ENCODE results near the gene TAS2R50.
A peak's percentile ranks its signal among the peaks of the same experiment; 100 is the strongest.
"Not testable (repeated sequence)": the region's sequence is repeated elsewhere in the genome, so short reads cannot be mapped to it uniquely, and the experiment has no call there.

The TAS2R50 gene, protein sequence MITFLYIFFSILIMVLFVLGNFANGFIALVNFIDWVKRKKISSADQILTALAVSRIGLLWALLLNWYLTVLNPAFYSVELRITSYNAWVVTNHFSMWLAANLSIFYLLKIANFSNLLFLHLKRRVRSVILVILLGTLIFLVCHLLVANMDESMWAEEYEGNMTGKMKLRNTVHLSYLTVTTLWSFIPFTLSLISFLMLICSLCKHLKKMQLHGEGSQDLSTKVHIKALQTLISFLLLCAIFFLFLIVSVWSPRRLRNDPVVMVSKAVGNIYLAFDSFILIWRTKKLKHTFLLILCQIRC

DNA sequence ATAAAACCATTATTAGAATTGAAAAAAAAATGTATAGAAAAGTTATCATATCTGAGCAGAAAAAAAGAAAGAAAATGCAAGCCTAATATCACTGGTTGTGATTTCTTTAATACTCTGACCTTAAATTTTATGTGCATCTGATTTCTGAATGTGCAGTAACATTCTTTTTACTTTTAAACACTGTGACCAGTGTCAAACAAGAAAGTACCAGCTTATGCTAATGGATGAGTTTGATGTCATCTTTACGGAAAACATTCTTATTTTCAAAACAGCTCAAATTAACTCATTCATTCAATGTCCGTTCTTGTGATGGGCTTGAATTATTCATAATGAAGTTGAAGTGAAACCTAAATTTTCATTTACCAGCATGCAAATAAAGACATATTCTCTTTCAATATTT is at the start of gene TAS2R50:
TAS2R50 (minus strand) TSS at position 101 of the 400 bp plus-strand sequence; CDS start at position 49, 52 bp downstream.
- no peak for DNase-seq

DNA sequence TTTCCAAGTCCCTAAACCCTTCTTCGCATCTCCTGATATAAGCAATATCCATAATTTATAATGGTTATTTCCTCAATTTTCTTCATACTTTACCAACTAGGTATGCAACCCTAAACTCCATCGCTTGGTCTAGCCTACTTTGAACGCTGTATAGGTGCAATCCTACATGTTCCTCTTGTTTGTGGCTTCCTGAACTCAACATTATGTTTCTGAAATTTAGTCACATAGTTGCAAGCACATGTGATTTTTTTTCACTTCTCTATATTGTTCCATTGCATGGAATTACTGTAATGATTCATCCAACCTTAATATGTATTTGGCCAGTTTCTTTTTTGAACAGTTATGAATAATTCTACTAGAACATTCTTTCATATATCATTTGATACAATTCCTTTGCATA is 47.2 kb upstream of the TAS2R50 start:
- DNase-seq, result not testable (repeated sequence)

DNA sequence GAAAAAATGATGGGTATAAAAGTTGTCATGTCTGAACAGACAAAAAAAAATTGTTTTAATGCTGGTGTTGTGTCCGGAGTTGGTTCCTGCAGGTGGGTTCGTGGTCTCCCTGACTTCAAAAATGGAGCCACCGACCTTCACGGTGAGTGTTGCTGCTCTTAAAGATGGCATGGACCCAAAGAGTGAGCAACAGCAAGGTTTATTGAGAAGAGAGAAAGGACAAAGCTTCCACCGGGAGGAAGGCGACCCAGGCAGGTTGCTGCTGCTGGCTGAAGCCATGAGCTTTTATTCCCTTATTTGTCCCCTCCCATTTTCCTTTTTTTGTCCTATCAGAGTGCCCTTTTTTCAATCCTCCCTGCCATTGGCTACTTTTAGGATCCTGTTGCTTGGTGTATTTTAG is 44.6 kb upstream of the TAS2R50 start, which contains the start of gene TAS2R31:
TAS2R31 (minus strand) TSS at position 101 of the 400 bp plus-strand sequence; CDS start at position 29, 72 bp downstream.
- no peak for DNase-seq

DNA sequence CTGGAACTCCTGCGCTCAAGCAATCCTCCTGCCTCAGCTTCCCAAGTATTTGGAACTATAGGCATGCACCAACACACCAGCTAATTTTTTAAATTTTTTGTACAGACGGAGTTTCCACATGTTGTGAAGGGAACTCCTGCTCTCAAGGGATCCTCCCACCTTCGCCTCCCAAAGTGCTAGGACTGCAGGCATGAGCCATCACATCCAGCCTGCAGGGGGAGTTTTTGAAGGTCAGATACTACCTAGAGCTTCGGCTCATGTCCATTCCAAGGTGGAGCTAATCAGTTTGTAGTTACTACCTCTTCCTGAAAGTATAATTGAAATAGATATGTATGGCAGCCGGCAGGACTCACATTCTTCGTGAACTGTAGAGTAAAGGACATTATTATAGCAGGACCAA is 39.4 kb upstream of the TAS2R50 start:
- no peak for DNase-seq

DNA sequence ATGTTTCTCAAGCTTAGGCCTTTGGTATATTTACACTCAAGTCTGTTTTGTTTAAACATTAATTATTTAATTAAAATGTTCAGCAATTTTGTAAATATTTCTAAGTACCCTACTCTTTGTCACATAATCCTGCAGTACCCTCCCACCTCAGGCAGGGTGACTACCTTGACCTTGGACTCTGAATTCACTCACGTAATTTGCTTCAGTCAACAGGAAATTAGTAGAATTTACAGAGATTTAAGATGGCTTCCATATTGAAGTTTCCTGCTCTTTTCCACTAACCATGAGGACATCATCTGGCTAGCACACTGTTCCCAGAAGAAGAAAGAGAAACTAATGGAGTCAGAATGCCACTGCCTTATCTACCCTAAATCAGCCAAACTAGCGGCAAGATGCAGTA is 36.7 kb upstream of the TAS2R50 start:
- DNase-seq, result no peak

DNA sequence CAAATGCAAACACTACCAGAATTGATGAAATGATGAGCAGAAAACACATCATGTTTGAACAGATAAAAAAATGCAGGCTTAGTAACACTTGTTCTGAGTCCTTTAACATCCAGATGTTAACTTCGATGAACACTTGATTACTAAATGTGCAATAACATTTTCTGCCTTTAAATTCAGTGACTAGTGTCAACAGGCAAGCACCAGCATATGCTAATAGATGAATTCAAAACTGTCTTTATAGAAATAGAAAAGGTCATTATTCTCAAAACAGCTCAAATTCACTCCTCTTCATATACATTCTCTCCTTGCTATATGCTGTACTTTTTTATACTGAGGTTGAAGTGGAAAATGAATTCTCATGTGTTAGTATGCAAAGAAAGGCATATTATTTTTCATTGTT is 35.8 kb upstream of the TAS2R50 start, which contains the start of gene TAS2R19:
TAS2R19 (minus strand) TSS at position 101 of the 400 bp plus-strand sequence; CDS start at position 52, 49 bp downstream.
- DNase-seq, result no peak

DNA sequence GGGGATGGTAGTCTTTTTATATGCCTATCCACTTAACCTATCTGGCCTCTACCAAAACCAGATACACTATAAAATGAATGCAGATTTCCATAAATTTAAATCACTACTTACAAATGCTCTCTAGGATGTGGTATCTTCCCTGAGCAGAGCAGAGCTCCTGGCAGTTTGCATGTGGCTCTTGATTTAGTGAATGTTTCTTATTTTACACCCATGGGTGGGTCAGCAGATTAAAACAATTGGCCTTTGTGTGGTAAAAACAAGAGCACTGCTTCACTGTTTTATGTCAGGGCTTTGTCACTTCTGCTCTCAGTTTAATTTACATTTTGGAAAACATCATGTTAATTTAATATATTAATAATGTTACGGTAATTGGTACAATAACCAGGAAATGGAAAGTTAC is 30.2 kb upstream of the TAS2R50 start:
- DNase-seq, result no peak

DNA sequence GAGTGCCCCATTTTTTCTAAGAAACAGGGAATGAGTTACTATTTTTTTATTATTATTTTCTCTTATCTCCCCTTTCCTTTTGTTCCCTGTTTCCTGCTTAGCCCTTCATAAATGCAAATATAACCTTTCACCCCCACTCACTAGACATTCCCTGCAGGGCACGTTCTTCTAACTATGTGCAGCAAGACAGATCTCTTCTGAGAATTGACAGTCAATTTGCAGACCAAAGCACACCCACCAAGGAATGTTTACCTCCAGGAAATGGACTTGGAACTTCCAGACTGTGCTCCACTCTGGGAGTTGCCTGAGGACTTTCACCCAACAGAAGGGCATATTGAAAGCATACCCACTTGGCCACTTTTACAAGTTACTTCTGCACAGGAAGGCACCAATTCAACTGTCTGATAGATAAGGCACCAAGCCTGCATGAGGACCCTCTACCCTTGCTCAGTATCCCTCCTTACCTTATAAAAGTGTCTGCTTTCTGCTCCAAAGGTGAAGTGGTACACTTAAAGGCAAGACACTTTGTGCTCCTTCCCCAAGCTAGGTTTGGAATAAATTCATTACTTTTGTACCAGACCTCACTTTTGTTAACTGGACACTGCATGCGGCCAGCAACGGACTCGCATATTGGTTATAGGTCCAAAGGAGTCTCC is 29.2 kb upstream of the TAS2R50 start:
- no peak for DNase-seq

DNA sequence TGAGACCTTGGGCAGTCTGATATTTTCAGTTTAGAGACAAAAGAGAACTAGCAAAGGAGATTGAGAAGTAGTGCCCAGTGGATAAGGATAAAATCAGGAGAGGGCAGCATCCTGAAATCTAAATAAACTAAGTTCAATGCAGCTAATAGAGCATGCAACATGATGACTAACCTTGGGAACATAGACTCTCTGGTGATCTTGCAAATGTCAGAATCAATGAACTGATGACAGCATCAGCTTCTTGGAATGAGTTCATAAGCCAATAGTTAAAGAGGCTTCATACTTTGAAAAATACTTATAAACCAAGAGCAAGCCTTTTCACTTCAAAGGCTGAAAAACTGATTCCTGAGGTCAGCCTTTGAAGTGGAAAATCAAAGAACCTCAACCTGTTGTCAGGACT is 27.5 kb upstream of the TAS2R50 start:
- DNase-seq, result no peak

DNA sequence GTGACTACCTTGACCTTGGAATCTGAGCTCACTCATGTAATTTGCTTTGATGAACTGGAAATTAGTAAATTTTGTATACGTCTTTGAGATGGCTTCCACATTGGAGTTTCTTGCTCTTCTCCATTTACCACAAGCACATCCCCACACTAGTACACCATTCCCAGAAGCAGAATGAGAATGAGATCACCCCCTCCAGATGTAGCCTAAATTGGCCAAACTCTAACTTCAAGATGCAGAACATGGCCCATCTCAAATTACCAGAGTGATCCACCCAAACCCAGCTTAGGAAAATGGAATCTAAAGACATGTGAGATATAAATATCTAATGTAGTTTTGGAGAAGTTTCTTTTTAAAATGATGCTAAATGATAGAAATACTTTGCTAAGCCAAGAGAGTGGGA is 20.9 kb upstream of the TAS2R50 start:
- no peak for DNase-seq

DNA sequence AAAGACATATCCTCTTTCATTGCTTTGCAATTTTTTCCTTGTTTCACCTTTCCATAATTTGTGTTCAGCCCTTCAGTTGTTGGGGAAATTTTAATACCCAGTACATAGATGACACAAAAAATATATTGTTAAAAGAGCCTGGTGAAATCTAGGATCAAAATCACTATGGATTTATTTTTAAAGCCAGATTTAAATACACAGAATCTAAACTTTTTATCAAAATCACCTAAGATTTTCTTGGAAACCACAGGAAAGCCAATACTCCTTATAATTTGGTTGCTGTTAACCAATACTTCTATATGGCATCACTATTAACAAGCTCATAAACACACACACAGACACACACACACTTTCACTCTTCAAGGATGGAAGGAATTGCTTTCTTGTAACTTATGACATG is 11.5 kb upstream of the TAS2R50 start, which contains the start of gene TAS2R20:
TAS2R20 (minus strand) TSS at position 101 of the 400 bp plus-strand sequence. CDS start 429 bp downstream, outside the sequence.
- DNase-seq, result no peak

DNA sequence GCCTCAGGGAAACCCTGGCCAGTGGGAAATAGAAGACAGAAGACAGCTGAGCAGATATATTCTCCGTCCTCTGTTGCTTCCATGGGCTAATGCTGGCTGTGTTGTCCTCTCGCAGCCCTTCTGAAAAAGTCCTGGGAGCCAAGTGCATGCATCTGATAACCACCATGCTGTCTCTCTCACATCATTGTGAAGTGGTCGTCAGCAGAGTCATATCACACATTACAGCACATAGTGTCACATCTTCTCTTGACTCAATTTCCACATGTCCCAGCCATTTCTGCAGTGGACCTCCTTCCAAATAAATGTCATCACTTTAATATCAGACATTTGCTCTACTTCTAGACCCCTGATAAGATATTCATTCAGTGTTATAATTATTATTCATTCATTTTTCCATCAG is 7.6 kb upstream of the TAS2R50 start:
- DNase-seq, result no peak

DNA sequence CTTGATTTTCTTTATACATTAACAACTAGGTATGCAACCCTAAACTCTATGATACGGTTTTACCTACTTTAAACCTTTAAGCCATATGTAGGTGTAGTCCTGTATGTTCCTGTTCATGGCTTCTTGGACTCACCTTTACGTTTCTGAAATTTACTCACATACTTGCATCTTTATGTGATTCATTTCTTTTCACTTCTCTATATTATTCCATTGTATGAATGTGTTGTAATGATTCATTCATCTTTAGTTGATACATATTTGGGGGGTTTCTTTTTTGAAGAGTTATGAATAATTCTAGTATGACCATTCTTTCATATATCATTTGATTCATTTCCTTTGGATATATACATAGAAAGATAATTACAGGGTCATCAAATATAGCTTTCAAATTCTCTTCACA is 2.4 kb upstream of the TAS2R50 start:
- no peak for DNase-seq

DNA sequence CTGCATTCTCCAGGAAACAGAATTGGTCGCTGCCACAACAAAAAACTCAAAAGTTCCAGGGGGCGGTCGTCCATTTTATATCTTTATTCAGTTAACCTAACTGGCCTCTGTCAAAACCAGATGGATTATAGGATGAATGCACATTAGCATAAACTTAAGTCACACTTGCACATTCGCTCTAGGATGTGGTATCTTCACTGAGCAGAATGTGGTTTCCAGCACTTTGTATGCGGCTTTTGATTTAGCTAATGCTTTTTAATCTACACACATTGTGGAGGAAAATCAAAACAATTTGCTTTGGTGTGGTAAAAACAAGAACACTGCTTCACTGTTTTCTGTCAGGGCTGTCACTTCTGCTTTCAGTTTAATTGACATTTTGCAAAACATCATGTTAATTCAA is 4.5 kb downstream of the TAS2R50 start:
- no peak for DNase-seq

DNA sequence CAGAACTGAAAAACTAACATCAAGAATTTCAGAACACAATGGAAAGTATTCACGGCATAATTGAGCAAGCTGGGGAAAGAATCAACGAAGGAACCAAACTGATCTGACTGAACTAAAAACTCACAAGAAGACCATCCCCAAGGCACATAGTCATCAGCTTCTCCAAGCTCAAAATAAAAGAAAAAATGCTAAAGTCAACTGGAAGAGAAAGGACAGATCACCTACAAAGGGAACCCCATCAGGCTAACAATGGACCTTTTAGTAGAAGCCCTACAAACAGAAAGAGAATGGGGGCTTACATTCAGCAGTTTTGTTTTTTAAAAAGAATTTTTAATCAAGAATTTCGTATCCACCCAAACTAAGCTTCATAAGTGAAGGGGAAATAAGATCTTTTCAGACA is 11.7 kb downstream of the TAS2R50 start:
- DNase-seq, result no peak

DNA sequence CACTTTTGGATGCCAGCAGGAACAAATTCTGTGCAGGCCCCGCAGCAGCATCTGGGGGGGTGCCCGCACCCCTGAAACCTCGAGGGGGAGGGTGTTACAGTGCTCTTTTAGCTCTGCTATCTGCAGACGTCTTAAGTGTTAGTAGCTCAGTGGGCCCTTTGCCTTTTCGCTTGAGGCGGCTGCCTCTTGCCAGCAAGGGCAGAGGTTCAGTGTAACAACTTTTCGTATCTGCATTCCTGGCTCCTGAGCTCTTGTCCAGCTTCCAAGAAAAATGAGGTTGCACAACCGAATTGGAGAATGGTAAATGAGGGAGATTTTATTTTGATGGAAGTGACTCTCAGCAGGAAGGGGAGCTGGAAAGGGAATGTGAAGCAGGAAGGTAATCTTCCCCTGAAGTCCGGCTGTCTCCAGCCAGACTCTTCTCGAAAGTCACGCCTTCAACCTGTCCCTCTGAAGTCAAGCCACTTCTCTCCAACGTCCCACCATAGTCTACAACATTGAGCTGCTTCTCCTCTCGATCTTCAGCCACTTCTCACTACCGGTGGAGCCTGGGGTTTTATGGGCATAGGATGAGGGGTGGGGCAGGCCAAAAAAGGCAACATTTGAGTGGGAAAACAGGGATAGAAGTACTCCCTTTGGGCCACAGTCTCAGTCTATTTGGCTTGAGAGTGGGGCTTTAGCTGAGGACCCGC is 17.8 kb downstream of the TAS2R50 start:
- peak; percentile 53 for DNase-seq

DNA sequence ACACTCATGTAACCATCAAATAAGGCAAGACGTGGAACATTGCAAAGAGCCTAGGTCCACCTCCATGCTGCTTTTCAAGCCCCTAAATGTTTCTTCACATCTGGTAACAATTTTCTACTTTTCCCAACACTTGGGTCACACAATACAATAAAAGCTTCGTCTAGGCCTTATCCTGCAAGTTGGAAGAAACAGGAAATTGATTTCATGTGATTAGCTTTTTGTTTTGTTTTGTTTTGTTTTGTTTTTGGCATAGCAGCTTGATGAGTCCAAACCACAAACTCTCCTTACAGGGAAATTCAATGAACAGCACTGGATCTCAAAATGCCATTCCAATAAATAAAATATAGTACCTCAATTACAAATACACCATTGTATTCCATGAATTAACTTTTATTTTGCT is 19.3 kb downstream of the TAS2R50 start:
- peak; percentile 68 for DNase-seq

DNA sequence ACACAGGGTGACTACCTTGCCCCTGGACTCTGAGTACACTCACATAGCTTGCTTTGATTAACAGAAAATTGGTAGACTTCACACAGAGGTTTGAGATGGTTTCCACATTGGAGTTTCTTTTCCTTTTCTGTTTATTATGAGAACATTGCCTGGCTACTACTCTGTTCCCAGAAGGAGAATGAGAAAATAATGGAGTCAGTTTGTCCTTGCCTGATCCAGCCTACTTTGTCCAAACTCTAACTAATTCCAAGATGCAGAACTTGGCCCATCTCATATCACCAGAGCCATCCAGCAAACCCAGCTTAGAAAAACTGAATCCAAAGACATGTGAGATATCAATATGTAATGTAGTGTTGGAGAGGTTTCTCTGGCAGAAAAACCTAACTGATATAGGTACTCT is 20.4 kb downstream of the TAS2R50 start:
- DNase-seq, result no peak

DNA sequence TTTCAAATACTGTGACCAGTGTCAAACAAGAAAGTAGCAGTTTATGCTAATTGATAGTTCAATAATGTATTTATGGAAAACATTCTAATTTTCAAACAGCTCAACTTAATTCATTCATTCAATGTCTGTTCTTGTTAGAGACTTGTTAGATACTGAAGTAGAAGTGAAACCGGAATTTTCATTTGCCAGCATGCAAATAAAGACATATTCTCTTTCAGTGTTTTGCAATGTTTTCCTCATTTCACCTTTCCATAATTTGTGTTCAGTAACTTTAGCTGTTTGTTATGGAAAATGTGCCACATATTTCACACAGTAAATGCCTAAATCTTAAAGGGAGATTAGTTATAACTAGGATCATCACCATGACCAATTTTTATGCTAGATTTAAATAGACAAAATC is 21.2 kb downstream of the TAS2R50 start:
- no peak for DNase-seq

DNA sequence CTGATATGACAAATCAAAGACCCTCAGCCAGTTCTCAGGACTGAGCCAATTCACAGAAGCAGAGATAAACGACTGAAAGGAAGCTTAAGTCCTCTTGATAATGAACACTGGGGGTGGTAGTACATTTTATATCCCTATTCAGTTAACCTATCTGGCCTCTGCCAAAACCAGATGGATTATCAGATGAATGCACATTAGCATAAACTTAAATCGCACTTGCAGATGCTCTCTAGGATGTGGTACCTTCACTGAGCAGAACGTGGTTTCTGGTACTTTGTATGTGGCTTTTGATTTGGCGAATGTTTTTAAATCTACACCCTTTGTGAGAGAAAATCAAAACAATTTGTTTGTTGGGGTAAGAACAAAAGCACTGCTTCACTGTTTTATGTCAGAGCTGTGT is 26.5 kb downstream of the TAS2R50 start:
- DNase-seq, result no peak

DNA sequence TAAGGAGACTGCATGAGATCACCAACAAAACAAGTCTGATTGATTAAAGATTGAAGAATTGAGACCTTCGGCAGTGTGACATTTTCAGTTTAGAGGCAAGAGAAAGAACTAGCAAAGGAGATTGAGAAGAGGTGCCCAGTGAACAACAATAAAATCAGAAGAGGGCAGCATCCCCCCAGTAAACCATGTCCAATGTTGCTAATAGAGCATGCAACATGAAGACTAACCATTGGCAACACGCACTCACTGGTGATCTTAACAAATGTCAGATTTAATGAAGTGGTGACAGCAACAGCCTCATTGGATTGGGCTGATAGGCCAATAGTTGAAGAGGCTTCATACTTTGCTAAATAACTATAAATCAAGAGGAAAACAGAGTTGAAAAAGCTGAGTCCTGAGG is 26.9 kb downstream of the TAS2R50 start:
- no peak for DNase-seq

DNA sequence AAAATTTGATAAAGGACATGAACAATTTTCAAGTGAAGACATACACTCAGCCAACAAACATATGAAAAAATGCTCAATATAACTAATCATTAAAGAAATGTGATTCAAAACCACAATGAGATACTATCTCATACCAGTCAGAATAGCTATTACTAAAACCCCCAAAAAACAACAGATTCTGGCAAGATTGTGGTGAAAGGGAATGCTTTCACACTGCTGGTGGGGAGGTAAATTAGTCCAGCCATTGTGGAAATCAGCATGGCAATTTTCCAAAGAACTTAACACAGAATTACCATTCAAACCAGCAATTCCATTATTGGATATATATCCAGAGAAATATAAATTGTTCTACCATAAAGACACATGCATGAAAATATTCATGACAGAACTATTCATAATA is 29.0 kb downstream of the TAS2R50 start:
- DNase-seq, result peak; percentile 61

DNA sequence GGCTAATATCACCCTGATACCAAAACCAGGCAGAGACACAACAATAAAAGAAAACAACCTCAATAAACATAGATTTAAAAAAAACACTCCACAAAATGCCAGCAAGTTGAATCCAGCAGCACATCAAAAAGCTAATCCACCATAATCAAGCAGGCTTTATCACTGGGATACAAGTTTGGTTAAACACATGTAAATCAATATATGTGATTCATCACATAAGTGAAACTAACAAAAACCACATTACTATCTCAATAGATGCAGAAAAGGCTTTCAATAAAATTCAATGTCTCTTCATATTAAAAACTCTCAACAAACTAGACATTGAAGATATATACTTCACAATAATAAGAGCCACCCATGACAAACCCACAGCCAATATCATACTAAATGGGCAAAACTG is 30.6 kb downstream of the TAS2R50 start:
- DNase-seq, result no peak

DNA sequence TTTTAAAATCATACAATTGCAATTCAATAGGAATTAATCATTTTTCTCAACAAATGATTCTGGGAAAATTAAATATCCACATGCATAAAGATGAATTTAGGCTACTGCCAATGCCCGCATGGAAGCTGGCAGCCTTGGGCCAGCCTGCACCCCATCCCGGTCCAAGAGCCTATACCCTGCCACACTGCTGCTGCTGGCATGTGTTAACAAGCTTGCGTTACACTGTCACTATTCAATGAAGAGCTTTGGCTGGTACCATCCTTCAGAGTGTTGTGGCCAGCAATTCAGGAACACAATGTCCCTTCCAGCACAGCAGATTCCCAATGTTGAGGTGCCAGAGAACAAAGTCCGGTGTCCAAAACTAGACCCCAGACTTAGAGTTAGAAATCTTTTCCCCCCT is 34.1 kb downstream of the TAS2R50 start:
- DNase-seq, result no peak

Data from EL (cell line).